ENCODE data around the gene KCNJ3. TPM values are rescaled to one million over a fixed set of nuclear protein-coding genes. Genes with fewer than 3 reads are reported as not detected.

The KCNJ3 gene
- polyA plus RNA-seq, 3 donors: not detected

DNA sequence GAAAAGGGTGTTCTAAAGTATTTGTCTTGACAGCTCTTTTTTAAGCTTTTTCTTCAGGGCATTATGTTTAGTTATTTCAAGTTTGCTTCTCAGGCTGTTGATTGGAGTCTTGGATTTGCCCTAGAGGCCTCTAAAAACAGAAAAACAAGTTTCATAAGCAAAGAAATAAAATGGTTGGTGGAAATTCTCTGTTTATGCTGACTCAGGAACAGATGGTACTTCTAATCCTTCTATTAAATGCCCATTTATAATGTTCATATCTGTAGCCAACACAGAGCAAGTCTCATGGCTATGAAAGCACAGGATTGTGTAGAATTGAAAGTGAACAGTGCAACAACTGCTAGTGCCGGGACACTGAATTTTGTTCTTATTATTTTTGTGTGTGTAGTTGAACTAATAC is 60.4 kb downstream of the KCNJ3 start:
- no peak for DNase-seq
- Histone ChIP-seq H3K36me3 (replicated peaks in 1 of 2; ENCODE audit: control insufficient read depth in 1 of 2, insufficient read depth in 2 of 2, low read length in 2 of 2) (no peaks in the 10 kb centered on the region), H3K79me2 (ENCODE audit: insufficient read depth, low read length) (no peaks in the 10 kb centered on the region), H3K4me2 (replicated peaks; ENCODE audit: extremely low read depth, low read length, poor library complexity, severe bottlenecking) (no peak overlapping the region), H3K9me3 (replicated peaks in 1 of 2; ENCODE audit: control insufficient read depth in 1 of 2, insufficient read depth in 1 of 2, low read length in 2 of 2) (no peaks in the 10 kb centered on the region), H3K9ac (ENCODE audit: insufficient read depth, low read length, poor library complexity, severe bottlenecking) (no peak overlapping the region), H3K27ac (ENCODE audit: low read depth in 1 of 2, low read length in 2 of 2) (no peak overlapping the region), H3K27me3 (ENCODE audit: control insufficient read depth in 2 of 2, insufficient read depth in 2 of 2, low read length in 2 of 2) (no peaks in the 10 kb centered on the region), H2AFZ (ENCODE audit: insufficient read depth, low read depth, low read length, poor library complexity, severe bottlenecking) (no peak overlapping the region), H3K4me3 (replicated peaks in 1 of 3; ENCODE audit: low read depth in 2 of 3, low read length in 3 of 3) (no peak overlapping the region), H3K4me1 (ENCODE audit: control insufficient read depth in 1 of 2, insufficient read depth in 2 of 2, low read length in 2 of 2) (no peaks in the 10 kb centered on the region), H4K20me1 (ENCODE audit: insufficient read depth, low read length) (no peaks in the 10 kb centered on the region)
- H3K27me3 Mint-ChIP-seq (ENCODE audit: low read depth in 3 of 3): peaks cover 0 to 1% (median 0%) of the 10 kb centered on the region in 3 donors
- intact Hi-C loops (cut with micrococcal nuclease): no loop called here
- no peak overlapping the region for H3K4me3 Mint-ChIP-seq
- H3K27ac Mint-ChIP-seq: no peak overlapping the region
- TF ChIP-seq, protein P1, sequence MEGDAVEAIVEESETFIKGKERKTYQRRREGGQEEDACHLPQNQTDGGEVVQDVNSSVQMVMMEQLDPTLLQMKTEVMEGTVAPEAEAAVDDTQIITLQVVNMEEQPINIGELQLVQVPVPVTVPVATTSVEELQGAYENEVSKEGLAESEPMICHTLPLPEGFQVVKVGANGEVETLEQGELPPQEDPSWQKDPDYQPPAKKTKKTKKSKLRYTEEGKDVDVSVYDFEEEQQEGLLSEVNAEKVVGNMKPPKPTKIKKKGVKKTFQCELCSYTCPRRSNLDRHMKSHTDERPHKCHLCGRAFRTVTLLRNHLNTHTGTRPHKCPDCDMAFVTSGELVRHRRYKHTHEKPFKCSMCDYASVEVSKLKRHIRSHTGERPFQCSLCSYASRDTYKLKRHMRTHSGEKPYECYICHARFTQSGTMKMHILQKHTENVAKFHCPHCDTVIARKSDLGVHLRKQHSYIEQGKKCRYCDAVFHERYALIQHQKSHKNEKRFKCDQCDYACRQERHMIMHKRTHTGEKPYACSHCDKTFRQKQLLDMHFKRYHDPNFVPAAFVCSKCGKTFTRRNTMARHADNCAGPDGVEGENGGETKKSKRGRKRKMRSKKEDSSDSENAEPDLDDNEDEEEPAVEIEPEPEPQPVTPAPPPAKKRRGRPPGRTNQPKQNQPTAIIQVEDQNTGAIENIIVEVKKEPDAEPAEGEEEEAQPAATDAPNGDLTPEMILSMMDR (IDR thresholded peaks at IDR 0.05): no peak
- peaks cover 0 to 5% (median 0%) of the 10 kb centered on the region in 7 donors for H3K9me3 Mint-ChIP-seq
- H3K36me3 Mint-ChIP-seq: no peaks in the 10 kb centered on the region
- H3K4me1 Mint-ChIP-seq: no peaks in the 10 kb centered on the region
- WGBS (ENCODE audit: insufficient coverage): 100% methylated on average over 1 of the region's 1 CpG

DNA sequence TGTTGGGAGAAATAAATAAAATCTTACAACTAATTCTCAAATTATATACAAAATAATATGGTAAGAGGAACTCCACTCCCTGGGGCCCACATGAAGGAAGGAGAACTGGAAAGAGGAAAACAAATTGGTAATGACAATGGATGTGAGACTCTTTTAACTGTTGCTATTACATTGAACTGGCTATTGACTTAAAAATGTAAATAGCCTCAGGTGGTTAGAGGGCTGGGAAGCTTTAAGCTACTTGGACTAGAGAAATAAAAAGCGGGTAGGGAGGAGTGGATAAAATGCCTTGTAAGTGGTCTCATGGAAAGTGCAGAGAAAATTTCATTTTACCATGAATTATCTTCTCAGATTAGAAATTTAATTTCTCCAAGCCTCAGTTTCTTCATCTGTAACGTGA is 64.1 kb downstream of the KCNJ3 start:
- Histone ChIP-seq H3K9ac (ENCODE audit: insufficient read depth, low read length, poor library complexity, severe bottlenecking) (no peak overlapping the region), H3K79me2 (ENCODE audit: insufficient read depth, low read length) (no peaks in the 10 kb centered on the region), H3K27me3 (ENCODE audit: control insufficient read depth in 2 of 2, insufficient read depth in 2 of 2, low read length in 2 of 2) (no peaks in the 10 kb centered on the region), H3K27ac (ENCODE audit: low read depth in 1 of 2, low read length in 2 of 2) (no peak overlapping the region), H3K9me3 (replicated peaks in 1 of 2; ENCODE audit: control insufficient read depth in 1 of 2, insufficient read depth in 1 of 2, low read length in 2 of 2) (no peaks in the 10 kb centered on the region), H3K4me3 (replicated peaks in 1 of 3; ENCODE audit: low read depth in 2 of 3, low read length in 3 of 3) (no peak overlapping the region), H3K4me1 (ENCODE audit: control insufficient read depth in 1 of 2, insufficient read depth in 2 of 2, low read length in 2 of 2) (no peaks in the 10 kb centered on the region), H3K4me2 (replicated peaks; ENCODE audit: extremely low read depth, low read length, poor library complexity, severe bottlenecking) (no peak overlapping the region), H2AFZ (ENCODE audit: insufficient read depth, low read depth, low read length, poor library complexity, severe bottlenecking) (no peak overlapping the region), H3K36me3 (replicated peaks in 1 of 2; ENCODE audit: control insufficient read depth in 1 of 2, insufficient read depth in 2 of 2, low read length in 2 of 2) (no peaks in the 10 kb centered on the region), H4K20me1 (ENCODE audit: insufficient read depth, low read length) (no peaks in the 10 kb centered on the region)
- Mint-ChIP-seq H3K27me3 (ENCODE audit: low read depth in 3 of 3) (no peaks in the 10 kb centered on the region), H3K36me3 (no peaks in the 10 kb centered on the region), H3K4me3 (no peak overlapping the region), H3K9me3 (peaks cover 0 to 5% (median 0%) of the 10 kb centered on the region in 7 donors), H3K27ac (no peak overlapping the region), H3K4me1 (no peaks in the 10 kb centered on the region)
- intact Hi-C loops (cut with micrococcal nuclease): no loop called here
- WGBS (ENCODE audit: insufficient coverage): no CpG with 5 or more reads among the region's 2 CpGs
- TF ChIP-seq, protein P1 (IDR thresholded peaks at IDR 0.05): no peak
- no peak for DNase-seq

Data from CD14-positive monocyte (primary cell).